Loucy (cell line): Measurements from ENCODE around the gene MOB3C.

Experiments
- H2AFZ ChIP-seq: fragments of 200-600 bp; sonication (generic); 2 replicates; pipeline ENCODE4 v1.6.0; 2016; ENCODE audit warnings: antibody characterized with exemption, mild to moderate bottlenecking, low read length, moderate library complexity
- H3F3A ChIP-seq: fragments of 200-600 bp; 2 replicates; pipeline ENCODE4 v1.6.0; 2016; ENCODE audit warnings: antibody characterized with exemption, low read depth, mild to moderate bottlenecking
- H3K27me3 ChIP-seq: fragments of 200-600 bp; sonication (generic); 2 replicates; pipeline ENCODE4 v1.6.1; 2014; ENCODE audit warnings: low read length, mild to moderate bottlenecking; ENCODE audit not compliant: insufficient read depth, poor library complexity, severe bottlenecking
- H3K36me3 ChIP-seq: fragments of 200-600 bp; sonication (generic); 2 replicates; pipeline ENCODE4 v1.6.1; 2016; ENCODE audit warnings: low read length; ENCODE audit not compliant: insufficient read depth
- H3K4me1 ChIP-seq: fragments of 200-600 bp; sonication (generic); 2 replicates; pipeline ENCODE4 v1.5.1; 2014; ENCODE audit warnings: low read length, mild to moderate bottlenecking; ENCODE audit not compliant: insufficient read depth, poor library complexity, severe bottlenecking
- H3K4me2 ChIP-seq: fragments of 200-600 bp; sonication (generic); 2 replicates; pipeline ENCODE4 v1.6.0; 2014; ENCODE audit warnings: antibody characterized with exemption, low read length, low read depth, mild to moderate bottlenecking; ENCODE audit not compliant: poor library complexity, severe bottlenecking
- H3K4me3 ChIP-seq: fragments of 200-600 bp; sonication (generic); 2 replicates; pipeline ENCODE4 v1.5.1; 2014; ENCODE audit warnings: low read length, mild to moderate bottlenecking, mixed read lengths; ENCODE audit not compliant: poor library complexity, severe bottlenecking
- H3K79me2 ChIP-seq: fragments of 200-600 bp; sonication (generic); 2 replicates; pipeline ENCODE4 v1.6.1; 2014; ENCODE audit warnings: low read length; ENCODE audit not compliant: insufficient read depth
- H3K9ac ChIP-seq: fragments of 200-600 bp; sonication (generic); 2 replicates; pipeline ENCODE4 v1.6.0; 2014; ENCODE audit warnings: mild to moderate bottlenecking, low read depth, low read length, moderate library complexity; ENCODE audit not compliant: poor library complexity, severe bottlenecking
- H3K9me2 ChIP-seq: fragments of 200-600 bp; sonication (generic); replicated peaks from 2 replicates; pipeline ENCODE4 v1.6.1; 2016; ENCODE audit warnings: low read depth, low read length, mixed read lengths
- H3K9me3 ChIP-seq: fragments of 200-600 bp; sonication (generic); 2 replicates; pipeline ENCODE4 v1.6.1; 2014; ENCODE audit warnings: mild to moderate bottlenecking, antibody characterized with exemption, low read length, low read depth; ENCODE audit not compliant: insufficient read depth
- H4K20me1 ChIP-seq: fragments of 200-600 bp; sonication (generic); 2 replicates; pipeline ENCODE4 v1.6.0; 2014; ENCODE audit warnings: antibody characterized with exemption, low read length, mild to moderate bottlenecking; ENCODE audit not compliant: insufficient read depth, poor library complexity, severe bottlenecking
- EZH2phosphoT487 ChIP-seq: fragments of 200-600 bp; IDR thresholded peaks from 2 replicates; pipeline ENCODE4 v1.6.1; 2018; ENCODE audit warnings: antibody characterized with exemption, mild to moderate bottlenecking, moderate library complexity, borderline replicate concordance
- TF ChIP-seq, protein P1 (sequence below): fragments of 200-600 bp; sonication (generic); conservative IDR thresholded peaks from 2 replicates; pipeline ENCODE4 v1.5.1; 2014; ENCODE audit warnings: mild to moderate bottlenecking, antibody characterized with exemption, low read length

MOB3C gene

DNA sequence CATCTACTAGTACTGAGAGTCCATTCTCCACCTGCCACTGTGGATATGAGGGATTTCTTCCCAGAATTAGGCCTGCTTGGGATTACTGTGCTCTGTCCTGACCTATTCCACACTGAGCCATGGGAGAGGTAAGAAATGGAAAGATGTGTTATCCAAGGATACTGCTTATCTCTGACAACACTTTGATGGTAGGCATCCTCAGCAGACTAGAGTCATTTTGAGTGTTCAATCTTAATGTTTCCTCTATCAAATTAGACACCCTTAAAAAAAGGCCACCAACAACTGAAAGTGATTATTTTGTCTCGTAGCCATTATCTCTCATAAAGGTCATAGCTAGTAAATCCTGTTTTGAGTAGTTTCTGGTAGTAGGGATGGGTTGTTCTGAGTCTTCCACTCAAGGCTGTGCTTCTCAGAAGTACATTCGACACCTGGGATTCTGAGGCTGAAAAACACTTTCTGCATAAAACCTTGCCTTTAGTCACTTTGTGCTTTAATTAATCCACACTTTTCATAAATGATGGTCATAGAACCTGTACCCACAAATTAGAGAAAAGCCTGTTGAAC is 42.8 kb upstream of the MOB3C start:
- no peak overlapping the region for H3K9ac ChIP-seq
- no peaks in the 10 kb centered on the region for H3K4me1 ChIP-seq
- no peaks in the 10 kb centered on the region for H3K9me2 ChIP-seq
- H3K79me2 ChIP-seq = no peaks in the 10 kb centered on the region
- H2AFZ ChIP-seq = no peak overlapping the region
- H3F3A ChIP-seq = no peaks in the 10 kb centered on the region; the same call in 1 of the 2 replicates
- H3K9me3 ChIP-seq = no peaks in the 10 kb centered on the region
- H3K4me2 ChIP-seq = no peak overlapping the region
- no peaks in the 10 kb centered on the region for H3K27me3 ChIP-seq
- no peaks in the 10 kb centered on the region for H4K20me1 ChIP-seq
- H3K4me3 ChIP-seq = no peak overlapping the region
- TF ChIP-seq, protein P1, sequence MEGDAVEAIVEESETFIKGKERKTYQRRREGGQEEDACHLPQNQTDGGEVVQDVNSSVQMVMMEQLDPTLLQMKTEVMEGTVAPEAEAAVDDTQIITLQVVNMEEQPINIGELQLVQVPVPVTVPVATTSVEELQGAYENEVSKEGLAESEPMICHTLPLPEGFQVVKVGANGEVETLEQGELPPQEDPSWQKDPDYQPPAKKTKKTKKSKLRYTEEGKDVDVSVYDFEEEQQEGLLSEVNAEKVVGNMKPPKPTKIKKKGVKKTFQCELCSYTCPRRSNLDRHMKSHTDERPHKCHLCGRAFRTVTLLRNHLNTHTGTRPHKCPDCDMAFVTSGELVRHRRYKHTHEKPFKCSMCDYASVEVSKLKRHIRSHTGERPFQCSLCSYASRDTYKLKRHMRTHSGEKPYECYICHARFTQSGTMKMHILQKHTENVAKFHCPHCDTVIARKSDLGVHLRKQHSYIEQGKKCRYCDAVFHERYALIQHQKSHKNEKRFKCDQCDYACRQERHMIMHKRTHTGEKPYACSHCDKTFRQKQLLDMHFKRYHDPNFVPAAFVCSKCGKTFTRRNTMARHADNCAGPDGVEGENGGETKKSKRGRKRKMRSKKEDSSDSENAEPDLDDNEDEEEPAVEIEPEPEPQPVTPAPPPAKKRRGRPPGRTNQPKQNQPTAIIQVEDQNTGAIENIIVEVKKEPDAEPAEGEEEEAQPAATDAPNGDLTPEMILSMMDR = no peak
- TF ChIP-seq EZH2phosphoT487 = no peak
- peaks cover 10% of the 10 kb centered on the region; the same call in 1 of the 2 replicates for H3K36me3 ChIP-seq

DNA sequence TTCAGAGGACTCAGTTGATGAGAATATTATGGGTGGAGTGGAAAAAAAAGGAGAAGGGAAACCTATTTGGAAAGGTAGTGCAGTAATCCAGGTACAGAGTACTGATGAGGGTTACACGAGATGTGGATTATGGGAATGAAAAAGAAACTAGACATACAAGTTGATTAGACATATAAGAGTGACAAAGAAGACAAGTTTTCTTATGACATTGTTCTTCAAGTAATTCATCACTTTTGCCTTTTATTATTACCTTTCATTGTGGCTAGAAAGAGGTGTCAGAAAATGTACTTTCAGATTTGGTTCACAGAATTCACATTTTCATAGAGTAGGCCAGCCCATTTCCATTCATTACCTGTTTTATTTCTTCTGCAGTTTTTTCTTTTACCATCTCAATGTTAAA is 41.2 kb upstream of the MOB3C start:
- Histone ChIP-seq H4K20me1 (no peaks in the 10 kb centered on the region), H3K9me3 (no peaks in the 10 kb centered on the region), H3F3A (peaks cover 13% of the 10 kb centered on the region), H3K9me2 (no peaks in the 10 kb centered on the region), H2AFZ (no peak overlapping the region), H3K4me2 (no peak overlapping the region), H3K27me3 (no peaks in the 10 kb centered on the region), H3K79me2 (no peaks in the 10 kb centered on the region), H3K4me1 (peaks cover 14% of the 10 kb centered on the region), H3K9ac (no peak overlapping the region), H3K36me3 (peaks cover 4% of the 10 kb centered on the region; the same call in 1 of the 2 replicates), H3K4me3 (no peak overlapping the region)
- TF ChIP-seq EZH2phosphoT487 = no peak
- TF ChIP-seq, protein P1 = no peak

DNA sequence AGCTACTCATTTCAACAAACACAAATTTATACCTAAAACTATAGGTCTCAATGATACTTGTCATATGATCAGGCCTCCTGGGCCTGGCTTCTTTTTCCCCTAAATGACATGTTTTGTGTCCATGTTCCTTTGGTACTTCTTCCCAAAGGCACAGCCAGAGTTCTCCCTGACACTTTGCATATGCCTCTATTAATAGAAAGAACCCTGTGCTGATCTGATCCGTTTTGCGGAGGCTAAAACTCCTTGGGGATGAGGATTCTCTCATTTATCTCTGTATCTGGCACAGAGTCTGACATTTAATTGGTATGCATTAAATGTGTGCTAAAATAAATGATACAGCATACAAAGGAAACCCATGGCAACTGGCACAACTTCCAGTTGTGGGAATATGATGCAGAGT is 40.0 kb upstream of the MOB3C start:
- Histone ChIP-seq H2AFZ (no peak overlapping the region), H3K9ac (no peak overlapping the region), H3K27me3 (no peaks in the 10 kb centered on the region), H3K36me3 (peaks cover 4% of the 10 kb centered on the region; the same call in 1 of the 2 replicates), H3K9me3 (no peaks in the 10 kb centered on the region), H4K20me1 (no peaks in the 10 kb centered on the region), H3K79me2 (no peaks in the 10 kb centered on the region), H3K4me2 (no peak overlapping the region), H3F3A (peaks cover 20% of the 10 kb centered on the region), H3K4me3 (no peak overlapping the region), H3K9me2 (no peaks in the 10 kb centered on the region), H3K4me1 (peaks cover 24% of the 10 kb centered on the region)
- TF ChIP-seq EZH2phosphoT487 = no peak
- TF ChIP-seq, protein P1 = no peak
